Measurements from ENCODE around the gene TDRD7.

DNA sequence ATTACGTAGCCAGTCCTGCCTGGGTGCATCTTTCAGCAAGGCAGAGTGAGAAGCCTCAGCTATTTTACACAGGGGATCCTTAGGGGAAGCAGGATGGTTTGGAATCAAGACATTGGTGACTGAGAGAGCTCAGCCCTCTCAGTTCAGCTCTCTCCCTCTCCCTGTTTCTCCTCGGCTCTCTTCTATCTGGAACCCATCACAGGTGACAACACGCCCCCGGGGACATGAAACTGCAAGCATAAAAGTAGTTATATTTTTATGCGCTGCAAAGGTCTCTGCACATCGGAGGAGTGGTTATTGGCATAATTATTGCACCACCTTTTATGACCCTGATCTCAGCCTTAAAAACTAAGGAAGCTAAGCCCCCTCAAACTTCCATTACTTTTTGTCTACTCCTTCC lies 103.8 kb downstream of the TDRD7 start:
- TF ChIP-seq, protein P1, sequence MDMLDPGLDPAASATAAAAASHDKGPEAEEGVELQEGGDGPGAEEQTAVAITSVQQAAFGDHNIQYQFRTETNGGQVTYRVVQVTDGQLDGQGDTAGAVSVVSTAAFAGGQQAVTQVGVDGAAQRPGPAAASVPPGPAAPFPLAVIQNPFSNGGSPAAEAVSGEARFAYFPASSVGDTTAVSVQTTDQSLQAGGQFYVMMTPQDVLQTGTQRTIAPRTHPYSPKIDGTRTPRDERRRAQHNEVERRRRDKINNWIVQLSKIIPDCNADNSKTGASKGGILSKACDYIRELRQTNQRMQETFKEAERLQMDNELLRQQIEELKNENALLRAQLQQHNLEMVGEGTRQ (IDR thresholded peaks at IDR 0.05): no peak
- TF ChIP-seq ZFP36 (IDR thresholded peaks at IDR 0.05; ENCODE audit: borderline replicate concordance, partially characterized antibody) (no peak), ESRRA (IDR thresholded peaks at IDR 0.05; ENCODE audit: borderline replicate concordance, low read length) (no peak), CTCF (IDR thresholded peaks at IDR 0.05) (no peak), JUNB (IDR thresholded peaks at IDR 0.05) (no peak)

Measured in A549 (cell line).